ENCODE measurements around the gene NSUN4.

Gene NSUN4

DNA sequence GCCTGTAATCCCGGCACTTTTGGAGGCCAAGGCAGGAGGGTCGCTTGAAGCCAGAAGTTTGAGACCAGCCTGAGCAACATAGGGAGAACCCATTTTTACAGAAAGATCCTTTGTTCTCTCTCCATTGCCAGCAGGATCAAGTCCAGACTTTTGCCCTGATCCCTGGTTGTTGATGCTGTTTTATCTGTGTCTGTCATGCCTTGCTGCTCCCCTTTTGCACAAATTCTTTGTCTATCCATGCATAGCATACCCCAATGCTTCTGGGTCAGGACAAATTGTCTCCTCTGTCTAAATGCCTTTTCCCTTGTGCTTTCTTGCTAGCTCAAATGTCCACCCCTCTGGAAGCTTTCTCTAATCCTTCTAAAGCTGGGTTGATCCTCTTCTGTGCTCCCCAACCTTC, 28.2 kb downstream of the NSUN4 start:
- no peak for DNase-seq

DNA sequence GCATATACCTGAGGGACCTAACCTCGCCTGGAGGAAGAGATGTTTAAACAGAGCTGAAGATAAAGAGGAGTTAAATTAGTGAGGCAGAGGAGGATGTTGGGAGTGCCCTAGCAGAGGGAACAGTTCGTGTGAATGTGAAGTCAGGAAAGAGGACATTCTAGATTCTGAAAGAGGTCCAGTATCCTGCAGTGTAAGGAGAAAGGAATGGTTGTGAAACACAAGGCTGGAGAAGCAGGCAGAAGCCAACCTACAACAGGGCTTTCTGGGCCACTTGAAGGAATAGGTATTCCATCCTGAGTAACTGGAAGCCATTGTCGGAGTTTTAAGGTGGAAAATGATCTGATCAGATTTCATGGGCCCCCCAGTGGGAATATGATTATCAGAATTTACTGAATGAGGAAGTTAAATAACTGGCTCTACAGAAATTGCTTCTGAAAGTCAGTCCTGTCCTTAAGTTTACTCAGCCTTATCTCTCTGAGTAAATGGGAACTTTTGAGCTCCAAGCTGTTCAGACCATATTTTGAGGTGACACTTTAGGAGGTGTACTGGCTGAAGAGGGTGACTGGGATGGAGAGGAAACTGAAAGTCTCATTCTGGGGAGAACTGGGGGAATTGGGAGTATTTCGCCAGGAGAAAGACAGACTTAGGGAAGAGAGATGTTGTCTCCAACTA, 29.1 kb downstream of the NSUN4 start:
- no peak for DNase-seq

DNA sequence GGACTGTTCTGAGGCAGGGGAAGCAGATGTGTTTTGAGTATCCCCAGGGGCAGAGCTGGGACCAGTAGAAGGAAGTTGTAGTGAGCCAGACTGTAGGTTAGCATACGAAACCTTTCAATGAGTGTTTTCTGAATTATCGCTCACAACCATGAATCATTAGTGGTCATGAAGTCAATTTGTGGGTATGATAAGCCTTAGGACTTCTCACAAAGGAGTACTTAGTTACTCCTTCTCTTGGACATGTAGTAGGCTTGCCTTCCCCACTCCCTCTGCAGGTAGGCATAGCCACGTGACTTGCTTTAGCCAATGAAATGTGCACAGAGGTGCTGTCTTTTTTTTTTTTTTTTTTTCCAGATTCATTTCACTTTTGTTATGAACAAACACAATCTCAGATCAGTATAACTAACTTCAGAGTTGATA, 29.6 kb downstream of the NSUN4 start:
- no peak for DNase-seq

DNA sequence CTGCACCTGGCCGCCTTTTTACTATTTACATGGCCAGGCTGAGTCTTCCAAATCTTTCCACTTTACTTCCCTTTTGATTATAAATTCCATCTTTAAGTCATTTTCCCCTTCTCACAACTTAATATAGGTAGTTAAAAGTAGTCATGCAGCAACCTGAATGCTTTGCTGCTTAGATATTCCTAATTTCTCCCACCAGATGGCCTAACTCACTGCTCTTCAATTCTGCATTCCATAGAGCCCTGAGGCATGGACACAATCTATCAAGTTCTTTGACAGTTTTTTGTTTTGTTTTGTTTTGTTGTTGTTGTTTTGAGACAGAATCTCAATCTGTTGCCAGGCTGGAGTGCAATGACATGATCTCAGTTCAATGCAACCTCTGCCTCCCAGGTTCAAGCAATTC, 31.8 kb downstream of the NSUN4 start:
- no peak for DNase-seq

DNA sequence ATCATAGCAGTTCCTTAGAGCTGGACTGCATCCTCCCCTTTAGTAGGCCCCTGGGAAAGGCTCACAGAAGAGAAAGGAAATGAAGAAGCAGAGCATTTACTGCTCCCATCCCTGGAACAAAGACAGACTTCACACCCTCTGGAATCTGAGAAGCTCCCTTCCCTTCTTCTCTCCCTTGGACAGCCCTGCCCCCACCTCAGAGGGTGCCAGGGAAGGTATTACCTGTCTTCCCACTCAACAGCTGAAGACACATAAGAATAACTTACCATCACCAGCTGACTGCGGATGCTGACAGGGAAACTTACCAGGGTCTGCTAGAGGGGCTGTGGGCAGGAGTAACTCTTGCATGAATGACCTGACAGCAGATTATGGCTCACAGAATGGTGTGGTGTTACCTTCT, 39.4 kb downstream of the NSUN4 start:
- DNase-seq: no peak

DNA sequence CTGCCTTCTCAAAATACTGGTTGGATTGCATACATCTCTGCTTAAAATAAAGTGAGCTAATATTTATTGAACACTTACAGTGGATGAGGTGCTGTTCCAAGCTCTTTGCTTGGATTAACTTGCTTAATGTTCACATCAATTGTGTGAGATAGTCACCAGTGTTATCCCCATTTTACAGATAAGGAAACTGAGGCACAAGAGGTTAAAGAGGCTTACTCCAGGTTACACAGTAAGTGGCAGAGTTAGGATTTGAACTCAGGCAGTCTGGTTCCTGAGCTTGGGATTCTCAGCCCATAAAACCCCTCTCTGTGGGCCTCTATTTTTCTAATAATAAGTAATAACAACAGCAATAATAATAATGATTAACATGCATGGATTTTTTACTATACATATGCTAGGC, 39.9 kb downstream of the NSUN4 start:
- DNase-seq: no peak

DNA sequence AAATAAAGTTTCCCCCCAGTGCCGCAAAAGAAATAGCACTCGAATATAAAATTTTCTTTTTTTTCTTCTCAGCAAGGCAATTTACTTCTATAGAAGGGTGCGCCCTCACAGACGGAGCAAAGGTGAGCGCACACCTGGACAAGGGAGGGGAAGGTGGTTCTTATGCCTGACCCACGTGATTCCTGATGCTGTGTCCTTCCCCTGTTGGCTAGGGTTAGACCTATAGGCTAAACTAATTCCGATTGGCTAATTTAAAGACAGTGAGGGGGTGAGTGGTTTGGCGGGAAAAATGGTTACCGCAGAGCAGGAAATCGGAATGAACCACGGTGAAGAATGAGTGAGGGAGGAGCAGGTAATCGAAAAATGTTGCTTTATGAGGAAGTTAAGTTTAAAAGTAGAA, 52.9 kb downstream of the NSUN4 start:
- DNase-seq: no peak

DNA sequence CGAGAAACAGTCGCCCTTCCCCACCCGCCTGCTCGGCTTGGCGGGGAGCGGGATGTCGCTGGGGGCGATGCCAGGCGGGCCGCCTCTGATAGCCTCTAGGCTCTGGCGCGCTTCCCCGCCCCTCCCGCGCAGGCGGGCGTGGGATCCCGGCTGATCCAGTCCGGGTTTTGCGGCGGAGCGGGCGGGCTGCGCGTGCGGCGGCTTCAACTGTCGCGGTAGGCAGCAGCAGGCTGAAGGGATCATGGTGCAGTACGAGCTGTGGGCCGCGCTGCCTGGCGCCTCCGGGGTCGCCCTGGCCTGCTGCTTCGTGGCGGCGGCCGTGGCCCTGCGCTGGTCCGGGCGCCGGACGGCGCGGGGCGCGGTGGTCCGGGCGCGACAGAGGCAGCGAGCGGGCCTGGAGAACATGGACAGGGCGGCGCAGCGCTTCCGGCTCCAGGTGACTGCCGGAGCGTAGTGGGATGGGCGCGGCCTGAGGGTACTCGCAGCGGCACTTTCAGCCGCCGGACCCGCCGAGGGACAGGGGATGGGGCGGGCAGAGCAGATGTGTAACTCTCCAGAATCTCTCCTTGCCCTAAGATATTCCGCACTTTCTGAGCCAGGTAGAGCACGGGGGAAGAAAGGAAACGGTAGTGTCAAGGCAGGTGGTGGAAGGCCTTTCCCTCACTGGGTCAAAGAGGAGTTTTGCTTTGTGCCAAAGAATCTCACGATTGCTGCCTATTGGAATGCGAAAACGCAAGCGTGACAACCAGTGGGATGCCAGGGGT, 53.7 kb downstream of the NSUN4 start, which contains the start of gene FAAH:
Gene FAAH (plus strand): TSS at position 210 of the 764 bp plus-strand sequence. CDS start 32 bp downstream, at position 242.
- peak; percentile 78 for DNase-seq

DNA sequence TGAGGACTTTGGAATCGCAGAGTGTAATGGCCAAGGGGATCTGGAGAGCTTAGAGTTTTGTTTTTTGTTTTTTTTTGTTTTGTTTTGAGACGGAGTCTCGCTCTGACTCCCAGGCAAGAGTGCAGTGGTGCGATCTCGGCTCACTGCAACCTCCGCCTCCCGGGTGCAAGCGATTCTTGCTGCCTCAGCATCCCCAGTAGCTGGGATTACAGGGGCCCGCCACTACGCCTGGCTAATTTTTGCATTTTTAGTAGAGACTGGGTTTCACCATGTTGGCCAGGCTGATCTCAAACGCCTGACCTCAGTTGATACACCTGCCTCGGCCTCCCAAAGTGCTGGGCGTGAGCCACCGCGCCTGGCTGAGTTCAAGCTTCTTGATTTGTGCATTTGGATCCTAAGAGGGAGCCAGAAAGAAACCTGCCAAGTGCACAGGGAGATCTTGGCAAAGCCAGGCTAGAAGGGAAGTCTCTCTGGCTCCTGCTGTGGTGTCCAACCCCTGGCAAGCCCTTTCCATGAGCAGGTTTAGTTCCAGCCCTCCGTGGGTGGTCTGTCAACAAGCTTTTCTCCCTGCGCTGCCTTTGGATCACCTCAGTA, 54.4 kb downstream of the NSUN4 start:
- DNase-seq: peak; percentile 54

DNA sequence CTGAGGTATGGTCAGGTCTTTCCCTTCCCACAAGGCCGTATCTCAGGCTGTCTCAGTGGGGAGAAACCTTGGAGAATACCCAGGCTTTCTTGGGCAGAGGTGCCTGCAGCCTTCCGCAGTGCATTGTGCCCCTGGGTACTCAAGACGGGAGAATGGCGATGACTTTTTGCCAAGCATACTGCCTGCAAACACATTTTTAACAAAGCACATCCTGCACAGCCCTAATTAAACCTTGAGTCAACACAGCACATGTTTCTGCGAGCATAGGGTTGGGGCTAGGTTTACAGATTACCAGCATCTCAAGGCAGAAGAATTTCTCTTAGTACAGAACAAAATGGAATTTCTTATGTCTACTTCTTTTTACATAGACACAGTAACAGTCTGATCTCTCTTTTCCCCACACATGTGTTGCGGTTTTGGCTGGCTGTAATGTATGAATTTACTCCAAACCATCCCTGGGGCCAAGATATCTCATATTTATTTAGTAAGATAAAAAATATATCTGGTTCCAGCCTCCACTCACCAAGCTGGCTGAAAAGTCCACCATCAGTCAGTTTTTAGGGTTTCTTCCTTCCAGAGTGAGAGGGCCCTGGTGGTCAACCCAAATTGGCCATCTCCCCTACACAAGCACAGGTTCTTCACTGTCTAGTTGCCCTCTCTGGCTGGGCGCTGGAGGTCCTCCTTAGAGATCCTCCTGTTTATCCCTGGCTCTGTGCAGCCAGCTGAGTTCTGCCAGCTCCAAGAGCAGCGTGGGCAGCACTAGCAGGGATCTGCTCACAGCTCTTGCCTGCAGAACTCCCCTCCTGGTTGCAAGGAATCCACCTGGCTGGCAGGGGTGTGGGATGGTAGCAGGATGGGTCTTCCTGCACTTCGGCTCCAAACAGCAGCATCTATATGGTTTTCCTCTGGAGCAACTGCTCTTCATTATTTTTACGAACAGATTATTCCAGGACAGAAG, 56.1 kb downstream of the NSUN4 start:
- no peak for DNase-seq

DNA sequence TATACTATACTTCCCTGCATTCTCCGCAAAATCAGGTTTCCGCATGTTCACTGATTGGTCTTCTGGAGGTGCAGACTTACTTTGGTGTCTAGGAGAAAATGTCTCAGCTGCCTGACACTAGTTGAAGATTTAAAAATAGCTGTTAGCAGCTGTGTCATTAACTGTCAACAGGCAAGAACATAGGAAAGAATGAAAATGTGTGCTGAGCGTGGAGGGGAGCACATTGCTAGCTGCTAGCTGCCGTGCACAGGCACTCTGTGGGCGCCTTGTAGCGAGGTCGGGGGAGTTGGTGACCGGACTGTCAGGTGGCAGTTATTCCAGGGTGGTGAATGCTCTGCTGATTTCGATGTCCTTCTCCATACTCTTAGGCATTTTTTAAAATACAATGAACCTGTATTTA, 58.7 kb downstream of the NSUN4 start:
- no peak for DNase-seq

DNA sequence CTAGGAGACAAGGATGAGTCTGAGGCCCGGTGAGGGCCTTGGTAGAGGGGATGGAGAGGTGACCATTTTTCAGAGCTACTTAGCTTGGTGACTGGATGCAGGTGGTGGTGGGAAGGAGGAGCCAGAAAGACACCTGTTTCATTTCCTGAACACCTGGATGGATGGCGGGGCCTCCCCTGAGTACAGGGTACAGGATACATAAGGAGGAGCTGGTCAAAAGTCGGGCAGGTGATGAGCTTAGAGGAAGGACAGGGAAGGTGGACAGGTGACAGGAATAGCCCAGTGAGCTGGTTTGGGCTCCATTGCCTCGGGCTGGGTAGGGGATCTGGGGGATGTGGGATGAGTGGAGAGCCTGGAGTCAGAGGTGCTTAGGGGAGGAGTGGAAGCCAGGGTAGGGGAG, 59.8 kb downstream of the NSUN4 start:
- no peak for DNase-seq

DNA sequence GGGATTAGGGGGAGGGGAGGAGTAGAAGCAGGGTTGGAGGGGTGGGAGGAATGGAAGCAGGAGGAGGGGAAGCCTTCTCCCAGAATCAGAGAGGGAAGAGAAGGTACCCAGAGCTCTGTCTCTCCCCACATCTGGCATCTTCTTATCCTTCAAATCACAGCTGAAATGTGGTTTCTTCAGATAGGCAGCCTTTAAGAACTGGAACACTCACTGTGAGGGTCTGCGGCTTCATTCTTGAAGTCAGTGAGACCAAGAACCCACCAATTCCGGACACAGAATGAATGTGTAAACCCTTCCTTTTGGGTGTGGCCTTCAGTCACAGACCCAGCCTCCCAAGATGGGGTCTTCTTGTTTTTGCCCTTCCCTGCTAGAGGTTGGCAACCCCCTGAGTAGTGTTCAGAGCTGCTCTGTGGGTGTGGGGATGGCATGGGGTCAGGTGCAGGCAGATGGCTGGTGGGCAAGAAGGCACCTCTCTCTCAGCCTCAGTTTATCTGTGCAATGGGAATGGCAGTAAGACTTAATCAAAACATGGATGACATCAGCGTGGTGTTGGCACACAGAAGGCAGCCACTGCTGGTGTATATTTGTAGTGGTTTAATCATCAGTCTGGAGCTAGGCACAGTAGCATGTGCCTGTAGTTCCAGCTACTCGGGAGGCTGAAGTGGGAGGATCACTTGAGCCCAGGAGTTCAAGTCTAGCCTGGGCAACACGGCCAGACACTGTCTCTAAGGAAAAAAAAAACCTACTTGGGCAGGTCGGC, 60.7 kb downstream of the NSUN4 start:
- DNase-seq: no peak

DNA sequence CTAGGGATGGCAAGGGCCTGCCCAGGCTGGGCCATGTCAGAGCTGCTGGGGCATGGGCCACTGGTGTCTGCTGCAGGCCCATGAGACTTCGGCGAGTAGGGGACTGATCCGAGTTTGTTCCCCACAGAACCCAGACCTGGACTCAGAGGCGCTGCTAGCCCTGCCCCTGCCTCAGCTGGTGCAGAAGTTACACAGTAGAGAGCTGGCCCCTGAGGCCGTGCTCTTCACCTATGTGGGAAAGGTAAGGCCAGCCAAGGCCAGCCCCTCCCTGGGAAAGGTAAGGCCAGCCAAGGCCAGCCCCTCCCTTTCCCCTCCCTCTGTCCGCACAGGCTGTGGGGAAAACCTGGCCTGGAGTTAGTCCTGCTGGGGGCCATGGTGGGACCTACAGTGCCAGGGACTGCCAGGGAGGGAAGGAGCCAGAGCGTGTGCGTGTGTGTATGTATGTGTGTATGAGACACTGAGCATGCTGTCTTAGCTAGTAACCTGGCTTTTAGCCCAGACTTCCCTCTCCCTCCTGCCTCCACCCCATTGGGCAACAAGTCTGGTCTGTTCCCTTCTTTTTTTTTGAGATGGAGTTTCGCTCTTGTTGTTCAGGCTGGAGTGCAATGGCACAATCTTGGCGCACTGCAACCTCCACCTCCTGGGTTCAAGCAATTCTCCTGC, 61.5 kb downstream of the NSUN4 start:
- peak; percentile 60 for DNase-seq

DNA sequence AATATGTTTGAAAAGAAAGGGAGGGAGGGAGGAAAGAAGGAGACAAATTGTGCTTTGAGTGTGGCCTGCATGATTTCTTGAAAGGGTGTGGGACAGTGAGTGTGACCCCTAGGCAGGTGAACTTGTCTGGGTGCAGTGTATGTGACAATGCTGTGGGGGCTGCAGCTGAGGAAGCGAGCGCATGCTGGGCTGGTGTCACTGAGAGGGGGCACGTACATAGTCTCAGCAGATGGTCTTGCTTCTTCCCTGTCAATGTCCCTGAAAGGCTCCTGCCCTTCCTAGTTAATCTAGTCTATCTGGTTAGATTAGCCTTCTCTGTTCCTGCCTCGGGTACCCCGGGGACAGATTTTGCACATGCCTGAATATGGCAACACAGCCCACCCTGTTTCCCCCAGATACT, 63.3 kb downstream of the NSUN4 start:
- no peak for DNase-seq

DNA sequence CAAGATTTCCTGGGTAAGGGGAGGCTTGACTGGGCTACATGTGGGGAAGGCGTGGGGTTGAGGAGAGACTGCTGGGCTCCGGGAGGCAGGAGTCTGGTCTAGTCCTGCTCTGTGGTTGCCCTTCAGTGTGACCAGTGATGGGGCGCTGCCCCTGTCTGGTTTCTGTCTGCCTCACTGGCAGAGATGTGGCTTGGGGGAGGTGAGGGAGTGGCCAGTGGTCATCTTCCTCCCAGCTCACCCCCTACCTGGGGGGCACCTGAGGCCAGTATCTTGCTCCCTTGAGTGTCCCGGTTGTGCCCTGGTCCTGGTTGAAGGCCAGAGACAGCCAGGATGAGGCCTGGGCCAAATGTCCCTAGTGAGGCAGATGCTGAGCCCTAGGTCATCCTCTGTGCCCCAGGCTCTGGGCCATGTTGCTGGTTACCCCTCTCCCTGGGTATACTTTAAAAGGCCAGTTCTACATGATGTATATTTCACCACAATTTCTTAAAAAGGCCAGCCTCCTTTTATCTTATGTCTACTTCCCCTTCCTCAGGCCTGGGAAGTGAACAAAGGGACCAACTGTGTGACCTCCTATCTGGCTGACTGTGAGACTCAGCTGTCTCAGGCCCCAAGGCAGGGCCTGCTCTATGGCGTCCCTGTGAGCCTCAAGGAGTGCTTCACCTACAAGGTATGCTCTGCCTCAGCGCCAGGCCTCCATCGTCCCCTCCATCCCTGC, 64.0 kb downstream of the NSUN4 start:
- no peak for DNase-seq

DNA sequence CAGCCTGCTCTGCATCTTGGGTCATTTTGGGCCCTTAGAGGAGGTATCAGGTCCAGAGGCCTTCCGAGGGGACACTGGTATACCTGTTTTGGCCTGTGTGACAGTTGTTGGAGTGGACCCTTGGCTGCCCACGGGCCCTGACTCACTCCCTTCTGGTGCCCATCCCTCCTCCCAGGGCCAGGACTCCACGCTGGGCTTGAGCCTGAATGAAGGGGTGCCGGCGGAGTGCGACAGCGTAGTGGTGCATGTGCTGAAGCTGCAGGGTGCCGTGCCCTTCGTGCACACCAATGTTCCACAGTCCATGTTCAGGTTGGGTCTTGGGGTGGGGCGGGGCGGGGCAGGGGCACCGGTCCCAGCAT, 64.6 kb downstream of the NSUN4 start:
- no peak for DNase-seq

DNA sequence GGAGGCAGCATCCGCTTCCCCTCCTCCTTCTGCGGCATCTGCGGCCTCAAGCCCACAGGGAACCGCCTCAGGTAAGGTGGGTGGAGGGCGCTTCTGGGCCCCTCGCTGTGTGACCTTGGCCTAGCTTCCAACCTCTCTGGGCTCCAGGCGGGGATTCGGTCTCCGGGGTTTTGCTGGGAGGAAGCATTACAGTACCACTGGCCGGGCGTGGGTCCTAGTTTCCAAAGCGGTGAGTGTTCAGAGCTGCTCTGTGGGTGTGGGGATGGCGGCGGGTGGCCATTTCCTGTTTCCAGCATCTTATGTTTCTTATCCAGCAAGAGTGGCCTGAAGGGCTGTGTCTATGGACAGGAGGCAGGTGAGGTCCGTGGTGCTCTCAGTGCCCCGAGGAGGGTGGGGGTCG, 65.1 kb downstream of the NSUN4 start:
- no peak for DNase-seq

DNA sequence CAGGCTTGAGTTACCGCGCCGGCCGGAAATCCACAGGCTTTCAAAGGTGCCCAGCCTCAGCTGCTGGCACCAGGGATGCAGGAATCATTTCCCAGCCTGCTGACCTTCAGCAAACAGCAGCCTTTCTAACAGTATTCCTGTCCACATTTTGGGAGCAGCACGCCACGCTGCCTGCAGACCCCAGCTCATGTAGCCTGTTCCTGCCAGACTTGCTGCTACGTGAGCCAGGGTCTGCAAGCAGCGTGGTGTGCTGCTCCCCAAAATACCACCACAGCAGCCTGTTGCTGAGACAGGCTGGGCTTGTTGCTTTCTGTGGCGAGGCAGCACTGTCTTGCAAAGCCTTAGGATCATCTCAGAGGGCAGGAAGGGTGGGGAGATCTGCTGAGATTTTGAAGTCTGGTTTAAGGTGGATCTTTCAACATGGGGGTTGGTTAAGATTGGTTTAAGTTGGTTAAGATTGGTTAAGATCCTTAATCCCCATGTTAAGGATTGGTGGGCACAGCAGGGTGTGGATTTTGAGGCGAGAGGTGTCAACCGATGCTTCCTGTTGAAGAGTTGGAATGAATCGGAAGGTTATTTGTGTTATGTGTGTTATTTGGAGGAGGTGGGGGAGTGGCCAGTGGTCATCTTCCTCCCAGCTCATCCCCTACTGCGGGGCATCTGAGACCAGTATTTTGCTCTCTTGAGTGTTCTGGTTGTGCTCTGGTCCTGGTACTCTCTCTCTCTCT, 66.4 kb downstream of the NSUN4 start:
- peak; percentile 57 for DNase-seq

DNA sequence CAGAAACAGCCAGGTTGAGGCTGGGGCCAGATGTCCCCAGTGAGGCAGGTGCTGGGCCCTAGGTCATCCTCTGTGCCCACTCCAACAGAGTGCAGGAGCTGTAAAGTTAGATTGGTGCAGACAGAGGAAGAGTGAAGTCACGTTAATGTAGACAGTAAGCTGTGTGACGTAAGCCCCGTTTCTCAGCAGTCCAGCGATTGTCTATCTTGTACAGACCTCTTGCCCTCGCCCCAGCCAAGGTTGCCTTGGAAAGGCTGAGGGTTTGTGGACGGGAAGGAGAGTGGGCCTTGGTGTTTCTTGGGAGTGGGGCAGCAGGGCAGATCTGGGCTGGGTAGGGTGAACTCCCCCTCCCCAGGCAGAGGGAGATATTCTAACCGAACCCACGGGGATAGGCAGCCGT, 67.0 kb downstream of the NSUN4 start:
- DNase-seq: no peak
